Muscle of back (tissue), 11 donors: ENCODE measurements around the gene ABCA1. TPM values are rescaled to one million over a fixed set of nuclear protein-coding genes. Genes with fewer than 3 reads are reported as not detected.
"Not testable (repeated sequence)": the region's sequence is repeated elsewhere in the genome, so short reads cannot be mapped to it uniquely, and the experiment has no call there.

Experiments
- DNase-seq, 3 donors: peaks; one replicate each; pipeline versions ENCODE4 v3.0.0 to v3.0.0-alpha.2; 2013
- polyA plus RNA-seq, 10 donors: library from polyadenylated mRNA; unstranded; fragments of 120-200 nt; gene quantifications; one replicate each; pipeline ENCODE4 v1.2.1, GENCODE V29; 2013; ENCODE audit not compliant: insufficient read length in 10 of 10

The ABCA1 gene
- polyA plus RNA-seq, 10 donors, result 4.4 to 7.2 (median 6.0) TPM

DNA sequence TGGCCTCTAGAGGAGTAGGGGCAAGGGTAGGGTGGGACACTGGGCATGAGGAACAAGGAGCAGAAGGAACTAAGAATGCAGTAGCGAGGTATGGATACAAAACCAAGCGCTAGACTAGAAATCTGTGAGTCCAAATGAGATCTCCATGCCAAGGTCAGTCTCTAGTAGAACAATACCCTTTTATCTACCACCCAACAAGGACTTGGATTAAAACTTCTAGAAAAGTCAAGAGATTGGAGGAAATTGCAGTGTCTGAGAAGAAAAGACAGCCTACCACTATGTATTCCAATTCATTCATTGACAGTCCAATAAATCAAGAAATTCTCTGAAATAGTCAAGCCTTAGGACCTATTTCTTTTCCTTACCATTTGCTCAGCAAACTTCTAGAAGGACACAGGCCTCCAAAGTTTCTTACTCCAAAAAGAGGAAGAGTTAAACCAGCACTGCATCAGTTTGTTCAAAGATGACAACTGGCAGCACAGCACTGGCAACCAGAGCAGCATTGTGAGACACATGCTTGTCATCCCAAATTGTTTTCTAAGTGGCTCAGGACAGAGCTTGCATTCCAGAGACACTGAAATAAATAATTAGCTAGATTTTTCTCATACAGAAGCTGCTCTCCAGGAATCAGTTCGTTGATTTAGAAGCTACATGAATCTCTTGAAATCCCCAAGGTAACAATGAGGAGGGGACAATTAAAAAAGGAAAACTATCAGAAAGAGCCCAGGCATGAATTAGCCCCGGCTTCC lies 22.6 kb downstream of the ABCA1 start:
- no peak for DNase-seq

DNA sequence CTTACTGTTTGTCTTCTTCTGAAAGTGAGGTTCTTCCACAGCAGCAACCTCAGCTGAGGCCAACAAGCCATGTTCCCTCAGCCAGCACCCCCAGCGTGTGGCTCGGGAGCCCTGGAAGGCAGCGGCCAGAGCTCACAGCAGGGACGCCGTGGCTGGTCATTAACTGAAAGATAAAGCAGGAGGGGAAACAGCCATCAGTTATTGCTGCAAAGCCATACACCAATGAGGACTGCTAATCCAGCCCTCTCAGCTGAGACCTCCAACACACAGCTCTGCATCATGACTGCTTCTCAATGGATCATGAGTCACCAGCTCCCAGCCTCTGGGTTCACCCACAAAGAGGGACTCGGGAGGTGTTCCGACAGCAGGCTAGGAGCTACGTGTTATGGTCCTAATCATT lies 24.3 kb downstream of the ABCA1 start:
- no peak for DNase-seq

DNA sequence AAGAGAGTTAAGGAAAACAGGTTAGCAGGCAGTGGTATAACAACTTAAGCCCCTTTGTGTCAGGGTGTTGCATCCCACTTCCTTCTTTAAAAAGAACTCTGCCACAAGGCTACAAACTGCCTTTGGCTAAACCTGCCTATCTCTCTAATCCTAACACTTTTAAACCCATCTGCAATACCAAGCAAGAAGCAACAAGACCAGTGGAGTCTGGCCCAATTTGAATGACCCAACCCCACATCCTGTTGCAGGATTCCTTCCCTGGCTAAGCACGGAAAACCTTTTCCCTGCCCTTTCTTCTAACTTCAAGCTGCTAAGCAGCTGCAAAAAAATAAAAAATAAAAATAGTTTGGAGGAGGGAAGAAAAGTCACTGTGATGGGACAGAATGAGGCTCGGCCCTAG lies 27.1 kb downstream of the ABCA1 start:
- no peak for DNase-seq

DNA sequence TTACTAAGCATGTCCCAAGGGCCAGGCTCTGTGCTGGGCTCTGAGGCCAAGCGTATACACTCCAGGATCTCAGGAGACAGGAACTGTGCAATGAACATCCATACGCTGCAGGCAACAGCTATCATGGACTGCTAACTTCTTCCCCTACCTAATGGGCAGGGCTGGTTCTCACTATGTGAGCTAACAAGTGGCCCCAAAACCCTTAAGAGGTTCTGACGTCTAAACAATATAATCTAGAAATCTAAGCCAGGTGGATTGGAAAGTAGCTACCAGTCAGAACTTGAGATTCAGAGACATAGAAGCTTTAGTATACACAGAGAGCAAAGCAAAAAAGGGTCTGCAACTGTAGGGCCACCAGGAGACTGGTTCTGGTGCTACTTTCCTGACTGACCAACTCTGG lies 27.6 kb downstream of the ABCA1 start:
- no peak for DNase-seq

DNA sequence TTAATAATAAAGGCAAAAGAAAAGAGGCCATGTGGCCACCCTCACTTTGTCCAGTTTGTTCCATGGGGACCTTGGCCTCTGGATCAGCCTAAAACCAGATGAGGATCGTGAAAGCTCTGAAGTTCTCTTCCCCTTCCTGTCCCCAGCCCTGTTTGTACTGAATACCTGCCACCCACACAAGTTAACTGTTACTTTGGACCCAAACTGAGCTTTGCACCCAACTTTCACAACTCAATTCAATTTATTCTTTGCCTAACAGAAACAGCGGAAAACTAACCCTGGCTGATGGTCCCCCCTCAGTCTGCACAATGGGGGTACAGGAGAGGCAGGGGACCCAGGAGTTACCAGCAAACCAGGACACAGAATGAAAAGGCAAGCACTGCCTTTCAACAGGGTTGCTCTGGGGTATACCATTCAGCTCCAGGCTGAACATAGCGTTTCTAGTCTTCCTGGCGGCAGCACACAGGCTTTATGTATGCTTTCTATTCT lies 28.2 kb downstream of the ABCA1 start:
- no peak for DNase-seq

DNA sequence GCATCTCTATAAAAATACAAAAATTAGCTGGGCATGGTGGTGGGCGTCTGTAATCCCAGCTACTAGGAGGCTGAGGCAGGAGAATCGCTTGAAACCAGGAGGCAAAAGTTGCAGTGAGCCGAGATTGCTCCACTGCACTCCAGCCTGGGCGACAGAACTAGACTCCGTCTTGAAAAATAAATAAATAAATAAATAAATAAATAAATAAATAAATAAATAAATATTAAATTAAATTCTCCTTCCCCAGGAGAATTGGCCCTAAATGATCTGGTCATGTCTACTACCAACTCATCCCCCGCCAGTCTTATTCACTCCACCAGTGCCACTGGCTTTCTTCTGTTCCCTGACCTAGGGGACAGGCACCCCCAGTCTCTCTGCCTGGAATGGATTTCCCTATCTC lies 29.6 kb downstream of the ABCA1 start:
- not testable (repeated sequence) for DNase-seq

DNA sequence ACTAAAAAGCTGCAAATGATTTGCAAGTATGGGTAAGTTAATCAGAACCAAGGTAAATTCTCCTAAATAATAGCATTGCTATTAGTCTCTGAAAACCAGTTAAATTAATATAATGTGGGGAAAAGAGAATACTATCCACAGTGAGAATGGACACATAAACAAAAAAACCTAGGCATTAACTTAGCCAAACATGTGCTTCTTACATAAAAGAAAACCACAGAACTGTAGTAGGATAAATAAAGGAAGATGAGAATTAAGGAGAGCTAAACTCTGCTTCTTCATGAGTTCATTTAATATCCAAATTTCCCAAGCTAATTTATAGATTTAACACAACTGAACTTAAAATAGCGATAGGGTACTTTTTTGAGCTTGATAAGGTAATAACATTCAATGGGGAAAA lies 31.8 kb downstream of the ABCA1 start:
- DNase-seq, result no peak

DNA sequence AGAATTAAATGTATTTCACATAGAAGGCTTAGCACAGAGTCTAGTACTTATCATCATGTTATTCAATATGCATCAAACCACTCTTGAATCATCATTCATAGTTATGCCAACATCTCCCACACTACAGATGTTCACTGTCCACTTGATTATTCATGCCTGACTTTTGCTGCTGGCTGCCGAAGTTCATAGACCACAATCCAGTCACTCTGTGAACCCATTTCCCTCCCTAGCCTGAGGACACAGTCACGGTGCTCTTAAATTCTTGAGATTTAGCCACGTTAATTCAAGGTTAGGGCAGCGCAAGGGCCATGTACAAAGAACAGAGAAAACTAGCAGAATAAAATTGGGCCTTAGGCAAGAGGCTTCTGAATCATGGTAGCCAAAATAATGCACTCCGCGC lies 32.4 kb downstream of the ABCA1 start:
- DNase-seq, result no peak

DNA sequence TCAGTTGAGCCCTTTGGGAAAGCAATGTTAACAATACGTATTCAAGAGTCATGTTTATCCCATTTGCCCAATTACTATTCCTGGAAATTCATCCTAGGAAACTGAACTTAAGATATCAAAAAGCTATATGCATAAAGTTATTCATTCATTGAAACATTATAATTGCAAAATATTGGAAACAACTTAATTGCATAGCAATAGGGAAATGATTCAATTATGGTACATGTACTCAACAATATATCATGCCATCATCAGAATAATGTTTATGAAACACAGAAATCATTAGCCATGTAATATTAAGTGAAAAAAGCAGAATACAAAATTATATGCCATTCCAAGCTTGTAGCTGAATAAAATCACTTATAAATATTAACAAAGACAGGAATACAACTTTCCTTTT lies 35.3 kb downstream of the ABCA1 start:
- no peak for DNase-seq

DNA sequence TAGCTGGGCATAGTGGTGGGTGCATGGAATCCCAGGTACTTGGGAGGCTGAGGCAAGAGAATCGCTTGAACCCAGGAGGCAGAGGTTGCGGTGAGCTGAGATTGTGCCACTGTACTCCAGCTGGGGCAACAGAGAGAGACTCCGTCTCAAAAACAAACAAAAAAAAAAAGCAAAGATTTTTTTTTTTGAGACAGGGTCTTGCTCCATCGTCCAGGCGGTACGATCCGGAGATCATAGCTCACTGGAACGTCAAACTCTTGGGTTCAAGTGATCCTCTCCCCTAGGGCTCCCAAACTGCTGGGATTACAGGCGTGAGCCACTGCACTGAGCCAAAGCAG lies 37.6 kb downstream of the ABCA1 start:
- no peak for DNase-seq

DNA sequence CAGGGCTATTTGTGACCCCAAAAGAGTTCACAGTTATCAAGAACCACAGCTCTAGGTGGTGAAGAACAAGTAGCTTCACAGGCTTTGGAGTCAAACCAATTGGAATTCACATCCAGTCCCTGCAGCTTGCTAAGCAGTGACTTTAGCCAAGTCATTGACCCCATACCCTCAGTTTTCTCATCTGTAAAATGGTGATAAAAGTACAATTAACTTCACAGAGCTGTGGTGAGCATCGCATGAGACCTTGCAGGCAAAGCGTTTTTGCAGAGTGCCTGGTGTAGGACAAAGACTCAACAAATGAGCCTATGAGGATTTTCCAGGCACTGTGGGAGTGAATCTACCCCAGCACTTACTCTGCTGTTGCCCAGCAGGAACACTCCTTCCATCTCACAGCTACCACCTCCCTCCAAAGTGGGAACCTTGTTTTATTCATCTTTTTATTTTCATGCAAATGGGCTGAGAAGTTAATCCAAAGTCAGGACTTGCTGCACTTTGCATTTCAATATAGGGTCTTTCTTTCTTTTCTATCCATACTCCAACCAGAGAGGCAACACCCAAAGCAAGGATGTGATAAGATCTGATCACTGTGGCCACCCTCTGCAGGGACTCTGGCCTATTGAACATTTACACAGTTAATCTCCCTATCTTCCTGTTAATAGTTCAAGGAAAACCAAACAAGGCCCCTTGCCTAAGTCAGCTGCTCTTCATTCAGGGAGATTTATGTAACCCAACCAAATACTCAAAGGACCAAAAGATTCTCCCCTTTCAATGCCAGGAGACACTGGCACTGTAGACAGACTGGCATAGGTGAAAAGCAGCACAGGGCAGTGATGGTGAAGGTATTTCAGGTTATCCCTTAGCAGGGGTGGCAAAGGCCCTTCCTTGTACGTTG lies 41.9 kb downstream of the ABCA1 start:
- DNase-seq, result no peak

DNA sequence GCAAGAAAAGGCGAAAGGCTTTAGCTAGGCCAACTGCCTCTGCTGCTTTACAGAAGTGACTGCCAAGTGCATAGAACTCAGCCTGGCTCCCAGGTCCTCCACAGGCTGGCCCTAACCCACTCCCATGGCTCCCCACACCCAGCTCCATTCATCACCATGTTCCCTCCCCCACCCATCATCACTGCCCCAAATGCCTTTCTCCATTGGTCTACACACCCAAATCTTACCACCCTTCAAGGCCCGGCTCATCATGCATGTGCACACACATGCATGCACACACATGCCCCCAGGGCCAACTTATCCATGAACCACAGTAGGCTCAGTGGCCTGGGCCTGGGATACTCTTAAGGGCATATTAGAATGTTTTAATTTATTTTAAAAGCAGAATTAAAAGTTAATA lies 44.8 kb downstream of the ABCA1 start:
- DNase-seq, result no peak

DNA sequence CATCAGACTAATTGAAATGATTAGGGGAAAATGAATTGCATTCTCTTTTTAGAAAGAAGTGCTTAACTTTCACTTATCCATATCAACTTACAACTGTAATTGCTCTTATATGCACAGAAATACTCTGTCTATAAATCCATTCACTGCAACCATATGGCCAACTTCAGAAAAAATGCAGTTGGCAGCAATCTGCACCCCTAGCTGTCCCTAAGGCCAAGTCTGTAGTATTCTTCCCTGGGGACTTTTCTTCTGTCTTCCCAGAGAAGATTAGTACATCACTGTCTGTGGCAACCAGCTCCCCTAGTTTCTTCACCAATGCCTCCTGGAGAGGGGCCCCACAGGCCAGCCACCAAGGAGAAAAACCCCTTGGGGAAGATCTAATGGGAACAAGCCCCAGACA lies 45.4 kb downstream of the ABCA1 start:
- no peak for DNase-seq

DNA sequence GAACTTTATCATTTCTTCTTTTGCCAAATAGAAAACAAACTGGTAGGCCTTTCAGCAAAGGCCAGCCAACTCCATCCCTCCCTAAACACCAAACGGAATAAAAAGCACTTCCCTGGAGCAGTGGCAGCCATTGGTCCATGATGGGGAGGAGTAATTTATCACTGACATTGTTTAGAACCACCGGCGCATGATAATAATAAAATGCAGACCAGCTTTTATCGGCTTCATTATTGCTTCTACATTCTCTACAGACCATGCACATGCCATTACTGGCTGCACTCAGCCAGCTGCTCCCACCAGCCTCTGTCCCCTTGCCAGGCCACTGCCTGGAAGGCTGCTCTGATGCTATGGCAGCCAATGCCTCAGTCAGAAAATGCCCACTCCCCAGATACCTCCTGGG lies 45.9 kb downstream of the ABCA1 start:
- DNase-seq, result no peak

DNA sequence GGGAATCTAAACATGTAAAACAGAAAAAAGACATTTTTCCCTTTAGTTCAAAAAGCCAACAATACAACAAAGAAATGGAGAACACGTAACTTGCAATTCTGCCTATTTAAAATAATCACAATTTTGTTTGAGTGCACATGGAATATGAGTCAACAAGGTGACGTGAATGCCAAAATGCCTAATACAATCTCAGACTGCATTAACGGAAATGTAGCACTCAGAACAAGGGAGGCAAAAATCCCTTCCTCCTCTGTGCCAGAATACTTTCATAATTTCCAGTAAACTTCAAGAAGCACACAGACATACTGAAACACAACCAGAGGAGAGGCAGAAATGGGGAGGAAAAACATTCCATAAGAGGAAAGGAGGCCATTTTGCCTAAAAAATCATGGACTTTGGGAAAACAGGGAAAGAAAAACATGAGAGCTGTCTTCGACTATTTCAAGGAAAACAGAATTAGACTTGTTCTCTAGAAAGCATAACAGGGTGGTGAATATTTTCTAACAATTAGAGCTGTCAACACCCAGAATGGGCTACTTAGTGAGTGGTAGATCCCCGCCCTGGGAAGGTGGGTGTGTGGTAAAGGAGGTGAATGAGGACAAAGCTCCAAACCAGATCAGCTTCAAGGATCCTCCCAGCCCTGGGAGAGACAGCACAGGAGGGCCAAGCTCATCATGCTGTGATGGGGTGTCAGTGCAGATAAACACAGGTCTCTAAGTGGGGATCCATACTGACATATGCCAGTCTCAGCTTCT lies 48.2 kb downstream of the ABCA1 start:
- peak in 1 of 3 donors; percentile 33 for DNase-seq

DNA sequence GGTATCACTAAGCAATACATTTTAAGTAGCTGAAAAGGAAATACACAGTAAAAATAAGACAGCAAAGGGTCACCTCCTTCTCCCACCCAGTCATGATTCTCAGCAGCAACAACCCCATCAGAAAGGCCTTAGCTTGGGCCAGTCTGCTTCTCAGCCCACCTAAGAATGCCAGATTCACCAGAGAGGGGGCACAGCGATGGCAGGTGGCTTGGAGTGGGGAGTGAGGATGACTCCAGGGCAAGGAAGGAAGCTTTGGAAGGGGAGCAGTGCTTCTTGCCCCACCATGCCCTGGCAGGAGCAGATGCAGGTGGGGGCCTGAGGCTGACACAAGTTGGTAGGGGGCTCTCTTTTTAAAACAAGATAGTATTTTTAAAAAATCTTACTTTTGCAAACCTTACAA lies 51.4 kb downstream of the ABCA1 start:
- no peak for DNase-seq

DNA sequence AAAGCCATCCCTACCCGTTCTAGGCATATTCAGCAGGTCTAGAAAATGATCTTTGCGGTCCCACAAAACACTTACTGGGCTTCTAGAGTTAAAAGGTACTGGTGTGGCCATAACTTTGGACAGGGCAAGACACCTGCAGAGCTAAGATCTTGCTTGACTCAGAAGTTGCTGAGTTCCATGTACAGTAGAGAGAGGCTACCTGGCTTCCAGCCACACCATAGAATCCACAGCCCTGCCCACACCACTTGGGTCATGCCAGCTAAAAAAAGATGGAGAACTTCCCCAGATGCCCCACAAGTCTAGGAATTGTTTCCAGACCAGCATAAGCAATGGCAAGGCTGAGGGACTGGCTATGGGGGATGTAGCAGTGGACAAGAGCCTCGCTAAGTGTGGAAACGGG lies 52.1 kb downstream of the ABCA1 start:
- DNase-seq, result no peak

DNA sequence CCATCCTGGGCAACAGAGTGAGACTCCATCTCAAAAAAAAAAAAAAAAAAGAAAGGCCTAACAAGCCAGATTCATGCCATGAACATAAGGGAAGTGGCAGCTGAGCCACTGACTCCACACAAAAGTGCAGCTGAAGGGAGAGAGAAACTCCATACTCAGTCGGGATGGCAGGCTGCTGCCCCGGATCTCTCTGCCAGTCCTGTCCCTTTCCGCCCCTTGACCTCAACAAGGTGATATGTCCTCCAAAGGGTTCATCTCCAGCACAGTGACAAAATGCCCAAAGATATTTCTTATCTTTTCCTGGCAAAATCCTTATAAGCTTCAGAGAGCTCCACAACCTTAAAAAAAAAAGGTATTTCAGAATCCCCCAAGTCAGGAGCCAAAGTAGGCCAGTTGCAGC lies 52.6 kb downstream of the ABCA1 start:
- DNase-seq, result no peak

DNA sequence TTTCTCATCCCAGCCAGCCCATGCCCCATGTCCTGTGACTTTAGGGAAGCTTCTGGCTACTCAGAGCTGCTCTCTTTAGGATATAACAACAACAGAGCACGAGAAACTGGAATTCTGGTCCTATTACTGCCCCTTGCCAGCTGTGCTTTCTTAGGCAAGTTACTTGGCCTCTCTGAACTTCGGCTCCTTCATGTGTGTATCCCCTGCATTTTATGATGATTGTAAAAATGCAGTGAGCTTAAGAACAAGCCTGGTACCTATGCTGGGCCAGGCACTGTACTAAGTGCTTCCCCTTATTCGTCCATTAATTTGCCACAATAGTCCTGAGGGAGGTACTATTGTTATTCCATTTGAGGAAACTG lies 54.5 kb downstream of the ABCA1 start:
- no peak for DNase-seq

DNA sequence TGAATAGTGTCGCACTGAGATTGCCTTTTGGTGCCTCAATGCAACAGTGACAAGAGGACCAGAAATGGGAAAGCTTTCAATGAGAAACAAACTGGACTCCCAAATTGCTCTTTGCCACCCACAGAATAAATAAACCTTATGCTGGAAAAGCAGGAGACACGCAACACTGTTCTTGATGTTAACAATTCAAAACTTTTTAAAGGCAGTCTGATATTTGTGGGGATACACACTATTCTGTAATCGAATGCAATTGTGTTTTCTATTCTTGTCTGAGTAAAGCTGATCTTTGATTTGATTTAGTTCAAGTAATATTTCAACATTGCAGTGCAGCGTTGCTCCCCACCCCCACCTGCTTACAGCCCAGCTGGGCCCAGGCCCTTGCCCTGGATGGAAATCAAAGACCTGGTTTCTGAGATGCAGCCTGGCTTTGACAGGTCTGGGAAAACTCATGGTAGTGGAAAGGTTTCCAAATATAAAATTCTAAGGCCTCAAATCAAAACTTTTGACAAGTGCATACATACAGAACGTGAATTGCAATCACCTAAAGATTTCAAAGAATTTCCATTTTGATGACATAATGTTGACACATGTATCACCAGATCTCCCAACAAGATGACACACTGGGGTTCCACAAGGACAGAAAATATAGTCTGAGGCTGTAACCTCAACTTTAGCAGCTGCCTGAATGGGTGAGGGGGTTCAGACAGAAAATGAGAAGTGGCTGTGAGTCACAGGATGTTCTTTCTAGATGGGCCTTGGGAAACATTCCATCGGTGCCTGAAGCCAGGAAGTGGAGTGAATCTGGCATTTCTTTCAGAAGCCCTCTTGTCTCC lies 55.1 kb downstream of the ABCA1 start:
- peak in 2 of 3 donors; percentile 49 to 94 for DNase-seq

DNA sequence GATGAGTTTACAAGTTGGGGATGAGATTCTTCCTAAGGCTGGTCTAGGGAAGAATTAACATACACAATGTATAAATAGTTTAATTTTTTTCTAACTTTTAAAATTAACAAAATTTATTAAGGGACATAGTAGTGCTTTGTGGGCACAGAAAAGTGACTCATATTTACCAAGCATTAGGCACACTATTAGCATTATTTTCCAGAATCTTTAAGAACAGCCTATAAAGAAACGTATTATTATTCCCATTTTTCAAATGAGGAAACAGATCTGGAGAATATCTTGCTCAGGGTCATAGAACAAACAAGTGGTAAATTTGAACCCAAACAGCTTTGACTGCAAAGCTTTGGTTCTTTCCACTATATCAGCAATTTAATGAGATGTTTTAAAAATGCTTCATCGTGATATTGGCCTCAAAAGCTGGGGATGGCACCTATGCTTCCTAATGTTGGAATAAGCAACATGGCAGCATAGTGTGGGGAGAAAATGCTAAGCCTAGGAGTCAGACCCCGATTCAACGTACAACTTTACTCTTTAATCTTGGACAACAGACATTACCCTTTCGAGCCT lies 55.9 kb downstream of the ABCA1 start:
- no peak for DNase-seq
